ENCODE results near the gene PFDN1.

PFDN1 gene

DNA sequence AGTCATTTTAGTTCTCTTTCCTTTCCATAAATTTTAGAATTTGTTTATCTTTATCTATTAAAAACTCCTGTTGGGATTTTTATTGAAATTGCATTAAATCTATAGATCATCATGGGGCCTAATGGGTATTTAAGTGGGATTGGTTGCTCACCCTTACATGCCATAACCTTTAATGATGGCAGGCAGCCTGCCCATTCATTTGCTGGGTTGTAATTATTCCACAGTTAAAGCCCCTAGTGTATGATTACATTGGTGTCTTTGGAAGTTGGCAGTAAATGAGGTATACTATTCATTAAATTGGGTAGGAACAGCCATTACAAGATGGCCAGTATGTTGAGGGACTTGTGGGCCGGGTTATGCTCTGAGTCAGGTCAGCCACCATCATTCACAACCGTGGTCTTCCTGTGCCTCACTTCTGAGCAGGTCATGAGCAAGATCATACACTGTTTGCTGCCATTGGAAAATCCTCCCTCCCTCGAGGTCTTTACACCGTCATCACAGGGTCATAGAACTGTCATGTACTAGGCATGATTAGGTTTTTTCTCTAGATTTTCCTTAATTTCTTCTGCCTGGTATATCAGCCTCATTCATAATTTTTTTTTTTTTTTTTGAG, 68.4 kb downstream of the PFDN1 start:
- H3K4me3 ChIP-seq (replicated peaks; ENCODE audit: low read depth, low read length) = no peak overlapping the region
- no peaks in the 10 kb centered on the region for H3K27me3 ChIP-seq (replicated peaks; ENCODE audit: control insufficient read depth, insufficient read depth, low read length)
- no peak for DNase-seq (ENCODE audit: extremely low read depth, insufficient read length)
- TF ChIP-seq CTCF (IDR thresholded peaks at IDR 0.05; ENCODE audit: insufficient read depth, low read length, poor library complexity, severe bottlenecking) = no peak
- H3K36me3 ChIP-seq (ENCODE audit: control insufficient read depth, insufficient read depth, low read length) = no peaks in the 10 kb centered on the region

DNA sequence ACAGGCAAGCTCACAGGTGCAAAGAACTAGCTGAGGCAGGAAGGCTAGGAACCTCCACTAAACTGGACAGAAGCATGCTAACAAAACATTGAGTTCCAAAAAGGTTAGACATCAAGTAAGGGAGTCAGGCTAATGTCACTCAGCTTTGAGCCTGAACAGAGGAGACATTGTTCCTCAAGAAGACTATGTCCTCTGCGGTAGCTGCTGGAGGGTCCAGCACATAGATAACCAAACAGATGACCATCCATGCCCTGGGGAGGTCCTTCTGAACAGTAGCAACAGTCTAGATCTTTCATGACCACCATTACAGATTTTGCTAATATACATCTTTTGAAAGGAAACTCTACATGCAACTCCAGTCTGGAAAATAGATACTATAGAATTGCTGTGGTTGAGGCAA, 70.2 kb downstream of the PFDN1 start:
- no peak overlapping the region for H3K4me3 ChIP-seq (replicated peaks; ENCODE audit: low read depth, low read length)

GRCh38 chr5:140230373-140230772, 72.5 kb downstream of the PFDN1 start:
- no peaks in the 10 kb centered on the region for H3K27me3 ChIP-seq (replicated peaks; ENCODE audit: control insufficient read depth, insufficient read depth, low read length)
- no peaks in the 10 kb centered on the region for H3K36me3 ChIP-seq (ENCODE audit: control insufficient read depth, insufficient read depth, low read length)
- TF ChIP-seq CTCF (IDR thresholded peaks at IDR 0.05; ENCODE audit: insufficient read depth, low read length, poor library complexity, severe bottlenecking) = no peak
- no peak overlapping the region for H3K4me3 ChIP-seq (replicated peaks; ENCODE audit: low read depth, low read length)
- no peak for DNase-seq (ENCODE audit: extremely low read depth, insufficient read length)

More for the DNA sequence above, 70.2 kb downstream of the PFDN1 start:
- no peak for DNase-seq (ENCODE audit: extremely low read depth, insufficient read length)
- Histone ChIP-seq H3K27me3 (replicated peaks; ENCODE audit: control insufficient read depth, insufficient read depth, low read length) (no peaks in the 10 kb centered on the region), H3K36me3 (ENCODE audit: control insufficient read depth, insufficient read depth, low read length) (no peaks in the 10 kb centered on the region)
- no peak for TF ChIP-seq CTCF (IDR thresholded peaks at IDR 0.05; ENCODE audit: insufficient read depth, low read length, poor library complexity, severe bottlenecking)

GRCh38 chr5:140228364-140228837, 74.5 kb downstream of the PFDN1 start:
- no peaks in the 10 kb centered on the region for H3K27me3 ChIP-seq (replicated peaks; ENCODE audit: control insufficient read depth, insufficient read depth, low read length)
- TF ChIP-seq CTCF (IDR thresholded peaks at IDR 0.05; ENCODE audit: insufficient read depth, low read length, poor library complexity, severe bottlenecking) = no peak
- H3K36me3 ChIP-seq (ENCODE audit: control insufficient read depth, insufficient read depth, low read length) = no peaks in the 10 kb centered on the region
- H3K4me3 ChIP-seq (replicated peaks; ENCODE audit: low read depth, low read length) = no peak overlapping the region
- no peak for DNase-seq (ENCODE audit: extremely low read depth, insufficient read length)

GRCh38 chr5:140227046-140227445, 75.9 kb downstream of the PFDN1 start:
- TF ChIP-seq CTCF (IDR thresholded peaks at IDR 0.05; ENCODE audit: insufficient read depth, low read length, poor library complexity, severe bottlenecking) = peak; percentile 5
- no peak for DNase-seq (ENCODE audit: extremely low read depth, insufficient read length)
- no peaks in the 10 kb centered on the region for H3K36me3 ChIP-seq (ENCODE audit: control insufficient read depth, insufficient read depth, low read length)

GRCh38 chr5:140225396-140225795, 77.5 kb downstream of the PFDN1 start:
- H3K4me3 ChIP-seq (replicated peaks; ENCODE audit: low read depth, low read length) = no peak overlapping the region
- no peak for TF ChIP-seq CTCF (IDR thresholded peaks at IDR 0.05; ENCODE audit: insufficient read depth, low read length, poor library complexity, severe bottlenecking)
- no peaks in the 10 kb centered on the region for H3K27me3 ChIP-seq (replicated peaks; ENCODE audit: control insufficient read depth, insufficient read depth, low read length)
- no peak for DNase-seq (ENCODE audit: extremely low read depth, insufficient read length)
- no peaks in the 10 kb centered on the region for H3K36me3 ChIP-seq (ENCODE audit: control insufficient read depth, insufficient read depth, low read length)

More at GRCh38 chr5:140227046-140227445, 75.9 kb downstream of the PFDN1 start:
- H3K27me3 ChIP-seq (replicated peaks; ENCODE audit: control insufficient read depth, insufficient read depth, low read length) = no peaks in the 10 kb centered on the region
- H3K4me3 ChIP-seq (replicated peaks; ENCODE audit: low read depth, low read length) = no peak overlapping the region

All from GM06990 (cell line).